HL-60 (cell line): ENCODE data around the gene CYP2R1.

Experiments
- GABPA ChIP-seq: IDR thresholded peaks from 2 replicates; pipeline ENCODE4 v1.6.1; 2012; ENCODE audit warnings: low read depth
- POLR2AphosphoS5 ChIP-seq: IDR thresholded peaks from 2 replicates; pipeline ENCODE4 v1.6.1; 2012; ENCODE audit warnings: low read depth
- SPI1 ChIP-seq: IDR thresholded peaks from 2 replicates; pipeline ENCODE4 v1.6.1; 2012; ENCODE audit warnings: low read depth, mild to moderate bottlenecking, borderline replicate concordance
- TF ChIP-seq, protein P1 (sequence below): IDR thresholded peaks from one replicate; pipeline ENCODE4 v1.5.1; 2011; ENCODE audit warnings: low read length, control low read depth, inconsistent platforms; ENCODE audit not compliant: insufficient read depth
- TF ChIP-seq, protein P2 (sequence below): IDR thresholded peaks from 2 replicates; pipeline ENCODE4 v1.6.1; 2012; ENCODE audit warnings: low read depth; ENCODE audit not compliant: insufficient replicate concordance

DNA sequence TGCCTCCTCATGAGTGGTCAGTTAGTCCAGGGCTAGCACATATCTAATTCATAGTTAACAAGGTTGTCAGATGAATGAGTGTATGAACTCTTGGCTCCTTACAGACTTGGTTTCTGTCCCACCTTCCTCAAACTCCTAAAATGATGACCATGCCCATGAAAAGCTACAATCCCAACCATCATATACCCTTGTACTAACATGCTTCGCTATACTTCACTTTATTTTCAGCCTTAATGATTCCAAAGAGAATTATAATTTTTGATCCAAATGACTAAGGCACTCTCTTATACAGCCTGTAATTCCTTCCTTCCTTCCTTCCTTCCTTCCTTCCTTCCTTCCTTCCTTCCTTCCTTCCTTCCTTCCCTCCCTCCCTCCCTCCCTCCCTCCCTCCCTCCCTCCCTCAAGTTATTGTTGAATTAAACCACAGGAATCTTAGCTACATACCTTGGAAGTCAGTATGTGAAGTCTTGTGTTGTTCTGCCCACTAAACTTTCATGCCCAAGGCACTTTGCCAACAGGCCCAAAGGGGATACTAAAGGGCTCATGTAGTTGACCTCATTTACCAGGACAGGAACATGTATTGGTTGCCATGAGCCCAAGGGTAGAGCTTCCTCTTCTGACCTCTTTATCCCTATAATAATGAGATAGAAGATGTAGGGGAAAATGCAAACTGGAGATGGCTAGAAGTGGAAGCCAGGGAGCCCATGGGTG, 42.8 kb upstream of the CYP2R1 start:
- TF ChIP-seq, protein P1, sequence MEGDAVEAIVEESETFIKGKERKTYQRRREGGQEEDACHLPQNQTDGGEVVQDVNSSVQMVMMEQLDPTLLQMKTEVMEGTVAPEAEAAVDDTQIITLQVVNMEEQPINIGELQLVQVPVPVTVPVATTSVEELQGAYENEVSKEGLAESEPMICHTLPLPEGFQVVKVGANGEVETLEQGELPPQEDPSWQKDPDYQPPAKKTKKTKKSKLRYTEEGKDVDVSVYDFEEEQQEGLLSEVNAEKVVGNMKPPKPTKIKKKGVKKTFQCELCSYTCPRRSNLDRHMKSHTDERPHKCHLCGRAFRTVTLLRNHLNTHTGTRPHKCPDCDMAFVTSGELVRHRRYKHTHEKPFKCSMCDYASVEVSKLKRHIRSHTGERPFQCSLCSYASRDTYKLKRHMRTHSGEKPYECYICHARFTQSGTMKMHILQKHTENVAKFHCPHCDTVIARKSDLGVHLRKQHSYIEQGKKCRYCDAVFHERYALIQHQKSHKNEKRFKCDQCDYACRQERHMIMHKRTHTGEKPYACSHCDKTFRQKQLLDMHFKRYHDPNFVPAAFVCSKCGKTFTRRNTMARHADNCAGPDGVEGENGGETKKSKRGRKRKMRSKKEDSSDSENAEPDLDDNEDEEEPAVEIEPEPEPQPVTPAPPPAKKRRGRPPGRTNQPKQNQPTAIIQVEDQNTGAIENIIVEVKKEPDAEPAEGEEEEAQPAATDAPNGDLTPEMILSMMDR = no peak
- no peak for TF ChIP-seq POLR2AphosphoS5
- TF ChIP-seq, protein P2, sequence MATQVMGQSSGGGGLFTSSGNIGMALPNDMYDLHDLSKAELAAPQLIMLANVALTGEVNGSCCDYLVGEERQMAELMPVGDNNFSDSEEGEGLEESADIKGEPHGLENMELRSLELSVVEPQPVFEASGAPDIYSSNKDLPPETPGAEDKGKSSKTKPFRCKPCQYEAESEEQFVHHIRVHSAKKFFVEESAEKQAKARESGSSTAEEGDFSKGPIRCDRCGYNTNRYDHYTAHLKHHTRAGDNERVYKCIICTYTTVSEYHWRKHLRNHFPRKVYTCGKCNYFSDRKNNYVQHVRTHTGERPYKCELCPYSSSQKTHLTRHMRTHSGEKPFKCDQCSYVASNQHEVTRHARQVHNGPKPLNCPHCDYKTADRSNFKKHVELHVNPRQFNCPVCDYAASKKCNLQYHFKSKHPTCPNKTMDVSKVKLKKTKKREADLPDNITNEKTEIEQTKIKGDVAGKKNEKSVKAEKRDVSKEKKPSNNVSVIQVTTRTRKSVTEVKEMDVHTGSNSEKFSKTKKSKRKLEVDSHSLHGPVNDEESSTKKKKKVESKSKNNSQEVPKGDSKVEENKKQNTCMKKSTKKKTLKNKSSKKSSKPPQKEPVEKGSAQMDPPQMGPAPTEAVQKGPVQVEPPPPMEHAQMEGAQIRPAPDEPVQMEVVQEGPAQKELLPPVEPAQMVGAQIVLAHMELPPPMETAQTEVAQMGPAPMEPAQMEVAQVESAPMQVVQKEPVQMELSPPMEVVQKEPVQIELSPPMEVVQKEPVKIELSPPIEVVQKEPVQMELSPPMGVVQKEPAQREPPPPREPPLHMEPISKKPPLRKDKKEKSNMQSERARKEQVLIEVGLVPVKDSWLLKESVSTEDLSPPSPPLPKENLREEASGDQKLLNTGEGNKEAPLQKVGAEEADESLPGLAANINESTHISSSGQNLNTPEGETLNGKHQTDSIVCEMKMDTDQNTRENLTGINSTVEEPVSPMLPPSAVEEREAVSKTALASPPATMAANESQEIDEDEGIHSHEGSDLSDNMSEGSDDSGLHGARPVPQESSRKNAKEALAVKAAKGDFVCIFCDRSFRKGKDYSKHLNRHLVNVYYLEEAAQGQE = no peak
- TF ChIP-seq SPI1 = no peak
- no peak for TF ChIP-seq GABPA
